ENCODE measurements around the gene HOXA10. TPM values are rescaled to one million over a fixed set of nuclear protein-coding genes. Genes with fewer than 3 reads are reported as not detected.

The HOXA10 gene
- total RNA-seq, 2 donors from 2014 or later = not detected

DNA sequence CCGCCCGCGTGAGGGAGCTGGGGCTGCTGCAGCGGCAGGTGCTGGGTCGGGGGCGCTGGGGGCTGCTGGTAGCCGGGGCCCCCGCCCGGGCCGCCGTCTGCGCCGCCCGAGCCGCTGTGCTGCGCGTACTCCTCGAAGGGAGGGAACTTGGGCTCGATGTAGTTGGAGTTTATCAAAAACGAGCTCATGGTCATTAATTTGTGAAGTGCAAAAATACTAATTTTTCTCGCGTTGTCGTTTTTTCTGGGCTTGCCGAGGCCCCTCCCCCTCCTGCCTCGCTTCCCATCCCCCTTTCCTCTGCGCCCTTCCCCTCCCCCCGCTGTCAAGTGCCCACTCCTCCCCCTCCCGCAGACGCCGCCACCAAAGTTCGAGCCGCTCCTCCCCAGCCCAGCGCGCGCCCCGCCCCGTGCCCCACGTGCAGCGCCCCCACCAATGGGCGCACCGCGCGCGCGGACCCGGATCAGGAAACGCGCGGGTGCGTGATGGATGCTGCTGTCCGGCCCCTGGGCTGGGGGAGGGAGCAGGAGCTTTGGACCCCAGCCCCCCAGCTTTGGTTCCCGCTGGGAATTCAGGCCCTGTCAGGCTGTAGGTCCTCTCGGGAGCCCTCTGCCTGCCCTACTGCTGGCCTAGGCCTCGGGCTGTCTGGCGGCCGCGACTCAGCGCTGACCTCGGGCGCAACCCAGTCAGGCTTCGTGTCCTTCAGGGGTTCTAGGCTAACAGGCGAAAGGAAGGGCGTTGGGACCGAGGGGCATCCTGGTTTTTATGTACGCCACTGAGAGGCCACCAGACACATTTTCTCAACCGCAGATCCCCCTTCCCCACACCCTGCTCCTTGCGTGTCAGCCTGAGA, 43.4 kb downstream of the HOXA10 start, which contains the start of gene HOXA4:
HOXA4 (minus strand) TSS at position 218 of the 850 bp plus-strand sequence; CDS start at position 194, 24 bp downstream.
- peak within 1 kb of the TSS; percentile 66 for H3K4me3 ChIP-seq (ENCODE audit: low read length)
- Mint-ChIP-seq H3K4me1 (no peaks in the 10 kb centered on the region), H3K9me3 (no peaks in the 10 kb centered on the region), H3K27ac (no peak within 1 kb of the TSS), H3K4me3 (peak within 1 kb of the TSS; percentile 39), H3K27me3 (ENCODE audit: insufficient read depth) (peaks cover 97% of the 10 kb centered on the region), H3K36me3 (ENCODE audit: low read depth) (no peaks in the 10 kb centered on the region)
- no peaks in the 10 kb centered on the region for H3K4me1 ChIP-seq (ENCODE audit: control insufficient read depth, insufficient read depth, low read length)
- H3K36me3 ChIP-seq (ENCODE audit: control insufficient read depth, insufficient read depth, low read length) = no peaks in the 10 kb centered on the region
- no peak within 1 kb of the TSS for H3K27ac ChIP-seq (ENCODE audit: low read depth, low read length)
- TF ChIP-seq, protein P1, sequence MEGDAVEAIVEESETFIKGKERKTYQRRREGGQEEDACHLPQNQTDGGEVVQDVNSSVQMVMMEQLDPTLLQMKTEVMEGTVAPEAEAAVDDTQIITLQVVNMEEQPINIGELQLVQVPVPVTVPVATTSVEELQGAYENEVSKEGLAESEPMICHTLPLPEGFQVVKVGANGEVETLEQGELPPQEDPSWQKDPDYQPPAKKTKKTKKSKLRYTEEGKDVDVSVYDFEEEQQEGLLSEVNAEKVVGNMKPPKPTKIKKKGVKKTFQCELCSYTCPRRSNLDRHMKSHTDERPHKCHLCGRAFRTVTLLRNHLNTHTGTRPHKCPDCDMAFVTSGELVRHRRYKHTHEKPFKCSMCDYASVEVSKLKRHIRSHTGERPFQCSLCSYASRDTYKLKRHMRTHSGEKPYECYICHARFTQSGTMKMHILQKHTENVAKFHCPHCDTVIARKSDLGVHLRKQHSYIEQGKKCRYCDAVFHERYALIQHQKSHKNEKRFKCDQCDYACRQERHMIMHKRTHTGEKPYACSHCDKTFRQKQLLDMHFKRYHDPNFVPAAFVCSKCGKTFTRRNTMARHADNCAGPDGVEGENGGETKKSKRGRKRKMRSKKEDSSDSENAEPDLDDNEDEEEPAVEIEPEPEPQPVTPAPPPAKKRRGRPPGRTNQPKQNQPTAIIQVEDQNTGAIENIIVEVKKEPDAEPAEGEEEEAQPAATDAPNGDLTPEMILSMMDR (conservative IDR thresholded peaks at IDR 0.05) = no peak
- 0 to 2% methylated on average over 18 to 66 of the region's 67 CpGs for WGBS, 2 experiments (ENCODE audit: insufficient coverage in 1 of 2, insufficient read length in 1 of 2)
- DNase-seq = peak; percentile 89
- H3K9ac ChIP-seq (ENCODE audit: extremely low read depth, low read length, poor library complexity, severe bottlenecking) = no peak within 1 kb of the TSS
- H3K27me3 ChIP-seq (ENCODE audit: control insufficient read depth, insufficient read depth, low read length, poor library complexity, severe bottlenecking) = peaks cover 99% of the 10 kb centered on the region
- H3K9me3 ChIP-seq (ENCODE audit: control insufficient read depth, low read length) = peaks cover 7% of the 10 kb centered on the region

DNA sequence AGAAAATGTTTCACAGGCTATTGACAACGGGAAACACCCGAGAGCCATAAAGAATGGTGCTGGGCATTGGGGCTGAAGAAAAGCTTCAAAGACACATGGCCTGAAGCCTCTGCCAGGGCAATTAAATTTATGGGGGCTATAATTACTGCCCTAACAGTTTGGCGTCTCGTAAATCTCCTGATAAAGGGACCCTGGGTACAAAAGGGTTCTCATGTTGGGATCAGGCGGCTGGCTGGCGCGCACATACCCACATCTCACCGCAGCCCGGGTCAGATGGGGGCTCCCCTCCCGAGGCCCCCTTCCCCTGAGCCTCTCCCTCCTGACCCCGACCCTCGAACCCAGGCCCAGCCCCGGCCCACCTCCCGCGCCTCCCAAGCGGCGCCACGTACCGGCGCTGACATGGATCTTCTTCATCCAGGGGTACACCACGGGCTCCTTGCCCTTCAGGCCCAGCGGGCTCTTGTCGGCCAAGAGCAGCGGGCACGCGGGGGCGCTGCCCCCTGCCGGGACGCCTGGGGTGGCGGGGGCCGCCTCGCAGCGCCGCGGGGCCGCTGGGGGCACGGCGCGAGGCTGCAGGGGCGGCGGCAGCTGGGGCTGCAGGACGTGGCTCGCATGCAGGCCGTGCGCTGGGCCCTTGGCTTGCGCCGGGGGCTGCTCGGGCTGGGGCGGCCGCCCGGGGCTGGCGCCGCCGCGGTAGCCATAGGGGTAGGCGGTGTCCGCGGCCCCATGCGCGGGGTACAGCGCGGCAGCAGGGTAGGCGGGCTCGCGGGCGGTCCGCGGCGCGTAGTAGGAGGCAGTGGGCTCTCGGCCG, 44.2 kb downstream of the HOXA10 start:
- Histone ChIP-seq H3K9me3 (ENCODE audit: control insufficient read depth, low read length) (peaks cover 10% of the 10 kb centered on the region), H3K4me1 (ENCODE audit: control insufficient read depth, insufficient read depth, low read length) (no peaks in the 10 kb centered on the region), H3K27ac (ENCODE audit: low read depth, low read length) (no peak overlapping the region), H3K4me3 (ENCODE audit: low read length) (no peak overlapping the region), H3K9ac (ENCODE audit: extremely low read depth, low read length, poor library complexity, severe bottlenecking) (no peak overlapping the region), H3K36me3 (ENCODE audit: control insufficient read depth, insufficient read depth, low read length) (no peaks in the 10 kb centered on the region), H3K27me3 (ENCODE audit: control insufficient read depth, insufficient read depth, low read length, poor library complexity, severe bottlenecking) (peaks cover 99% of the 10 kb centered on the region)
- Mint-ChIP-seq H3K27me3 (ENCODE audit: insufficient read depth) (peaks cover 97% of the 10 kb centered on the region), H3K27ac (no peak overlapping the region), H3K4me1 (no peaks in the 10 kb centered on the region), H3K36me3 (ENCODE audit: low read depth) (no peaks in the 10 kb centered on the region), H3K9me3 (no peaks in the 10 kb centered on the region), H3K4me3 (no peak overlapping the region)
- 3 to 4% methylated on average over 20 to 72 of the region's 72 CpGs for WGBS, 2 experiments (ENCODE audit: insufficient coverage in 1 of 2, insufficient read length in 1 of 2)
- TF ChIP-seq, protein P1 (conservative IDR thresholded peaks at IDR 0.05) = no peak
- DNase-seq = no peak

DNA sequence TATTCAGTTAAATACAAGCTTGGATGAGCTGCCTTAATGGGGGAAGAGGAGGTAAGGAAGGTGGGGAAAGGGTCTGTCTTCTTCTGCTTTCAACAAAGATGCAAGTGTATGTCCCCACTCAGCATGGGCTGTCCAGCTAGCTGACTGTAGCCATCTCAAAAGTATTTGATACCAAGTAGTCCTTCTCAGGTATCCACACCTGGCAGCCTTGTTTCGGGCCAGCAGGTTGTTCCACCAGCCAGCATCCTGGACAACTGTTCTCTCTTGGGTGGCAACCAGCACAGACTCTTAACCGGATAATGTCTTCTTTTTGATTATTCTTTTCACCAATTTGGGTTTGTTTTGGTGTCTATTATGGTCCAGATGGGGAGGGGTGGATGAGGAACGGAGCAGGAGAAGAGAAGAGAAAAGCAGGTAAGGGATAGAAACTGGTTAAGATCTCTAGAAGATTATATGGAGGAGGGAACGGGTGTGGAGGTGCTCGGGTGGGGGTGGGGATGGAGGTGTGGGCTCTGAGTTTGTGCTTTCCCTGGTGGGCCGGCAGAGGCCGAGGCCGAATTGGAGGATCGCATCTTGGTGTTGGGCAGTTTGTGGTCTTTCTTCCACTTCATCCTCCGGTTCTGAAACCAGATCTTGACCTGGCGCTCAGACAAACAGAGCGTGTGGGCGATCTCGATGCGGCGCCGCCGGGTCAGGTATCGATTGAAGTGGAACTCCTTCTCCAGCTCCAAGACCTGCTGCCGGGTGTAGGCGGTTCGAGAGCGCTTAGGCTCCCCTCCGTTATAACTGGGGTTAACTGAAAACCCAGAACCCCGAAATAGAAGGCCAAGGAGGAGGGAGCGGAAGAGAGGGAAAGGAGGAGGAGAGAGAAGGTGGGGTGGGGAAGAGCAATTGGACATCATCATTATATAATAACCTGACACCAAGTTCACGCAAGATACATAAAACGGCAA, 45.1 kb downstream of the HOXA10 start:
- no peak overlapping the region for H3K27ac Mint-ChIP-seq
- 6 to 13% methylated on average over 15 to 27 of the region's 28 CpGs for WGBS, 2 experiments (ENCODE audit: insufficient coverage in 1 of 2, insufficient read length in 1 of 2)

More for the DNA sequence above, 45.1 kb downstream of the HOXA10 start:
- no peaks in the 10 kb centered on the region for H3K4me1 Mint-ChIP-seq
- no peaks in the 10 kb centered on the region for H3K9me3 Mint-ChIP-seq
- H3K36me3 Mint-ChIP-seq (ENCODE audit: low read depth) = no peaks in the 10 kb centered on the region
- peaks cover 97% of the 10 kb centered on the region for H3K27me3 Mint-ChIP-seq (ENCODE audit: insufficient read depth)
- no peaks in the 10 kb centered on the region for H3K36me3 ChIP-seq (ENCODE audit: control insufficient read depth, insufficient read depth, low read length)
- H3K27ac ChIP-seq (ENCODE audit: low read depth, low read length) = no peak overlapping the region
- no peak overlapping the region for H3K4me3 ChIP-seq (ENCODE audit: low read length)
- no peak overlapping the region for H3K4me3 Mint-ChIP-seq
- no peak overlapping the region for H3K9ac ChIP-seq (ENCODE audit: extremely low read depth, low read length, poor library complexity, severe bottlenecking)
- TF ChIP-seq, protein P1 (conservative IDR thresholded peaks at IDR 0.05) = no peak
- peaks cover 99% of the 10 kb centered on the region for H3K27me3 ChIP-seq (ENCODE audit: control insufficient read depth, insufficient read depth, low read length, poor library complexity, severe bottlenecking)
- DNase-seq = peak; percentile 46
- H3K9me3 ChIP-seq (ENCODE audit: control insufficient read depth, low read length) = peaks cover 17% of the 10 kb centered on the region
- no peaks in the 10 kb centered on the region for H3K4me1 ChIP-seq (ENCODE audit: control insufficient read depth, insufficient read depth, low read length)

Data from endodermal cell (in vitro differentiated cells).